HuH-7 (cell line): ENCODE results near the gene CMC4.

ENCODE experiments used
- DNase-seq: peaks from one replicate; pipeline ENCODE4 v3.0.0; 2011; ENCODE audit warnings: low spot score

CMC4 gene, protein sequence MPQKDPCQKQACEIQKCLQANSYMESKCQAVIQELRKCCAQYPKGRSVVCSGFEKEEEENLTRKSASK

DNA sequence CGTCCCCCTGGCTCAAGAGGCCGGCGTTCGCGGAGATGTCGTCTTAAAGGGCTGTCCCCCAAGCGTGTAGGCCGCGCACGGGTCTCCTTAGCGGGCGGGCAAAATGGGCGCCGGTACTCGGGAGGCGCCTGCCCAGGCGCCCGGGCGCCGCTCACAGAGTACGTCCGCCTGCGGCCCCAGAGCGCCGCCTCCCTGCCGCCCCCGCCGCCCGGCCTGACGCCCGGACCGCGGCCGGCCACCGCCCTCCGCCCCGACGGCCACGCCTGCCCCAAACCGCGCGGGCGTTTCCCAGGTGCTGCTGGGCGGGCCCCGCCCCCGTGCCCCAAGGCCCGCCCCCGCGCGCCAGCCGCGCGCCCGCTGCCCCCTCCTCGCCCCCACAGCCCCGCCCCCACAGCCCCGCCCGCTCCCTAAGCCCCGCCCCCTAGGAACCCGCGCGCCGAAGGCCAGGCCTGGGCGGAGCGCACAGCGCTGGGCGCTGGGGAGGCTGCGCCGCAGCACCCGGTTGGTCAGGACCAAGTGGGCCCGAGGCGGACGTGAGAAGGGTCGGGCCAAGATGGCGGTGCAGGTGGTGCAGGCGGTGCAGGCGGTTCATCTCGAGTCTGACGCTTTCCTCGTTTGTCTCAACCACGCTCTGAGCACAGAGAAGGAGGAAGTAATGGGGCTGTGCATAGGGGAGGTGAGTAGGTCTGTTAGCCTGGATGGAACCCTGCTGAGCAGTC, at the start of gene CMC4, which contains the start of the genes BRCC3 and MTCP1:
Gene CMC4 (minus strand): TSS at position 162 of the 719 bp plus-strand sequence. CDS start 7,113 bp downstream, outside the sequence.
Gene BRCC3 (plus strand): TSS at position 534 of the 719 bp plus-strand sequence. CDS start 20 bp downstream, at position 554.
Gene MTCP1 (minus strand): TSS at position 162 of the 719 bp plus-strand sequence. CDS start 5,126 bp downstream, outside the sequence.
- peak; percentile 77 for DNase-seq

- DNase-seq: no peak
Measured at GRCh38 chrX:155115174-155115819, 44.4 kb upstream of the CMC4 start.

GRCh38 chrX:155113097-155113496, 42.2 kb upstream of the CMC4 start:
- no peak for DNase-seq

GRCh38 chrX:155112171-155112570, 41.2 kb upstream of the CMC4 start:
- DNase-seq: no peak

- no peak for DNase-seq
Measured at GRCh38 chrX:155108427-155108826, 37.5 kb upstream of the CMC4 start.

- no peak for DNase-seq
Measured at GRCh38 chrX:155105919-155106318, 35.0 kb upstream of the CMC4 start.

DNA sequence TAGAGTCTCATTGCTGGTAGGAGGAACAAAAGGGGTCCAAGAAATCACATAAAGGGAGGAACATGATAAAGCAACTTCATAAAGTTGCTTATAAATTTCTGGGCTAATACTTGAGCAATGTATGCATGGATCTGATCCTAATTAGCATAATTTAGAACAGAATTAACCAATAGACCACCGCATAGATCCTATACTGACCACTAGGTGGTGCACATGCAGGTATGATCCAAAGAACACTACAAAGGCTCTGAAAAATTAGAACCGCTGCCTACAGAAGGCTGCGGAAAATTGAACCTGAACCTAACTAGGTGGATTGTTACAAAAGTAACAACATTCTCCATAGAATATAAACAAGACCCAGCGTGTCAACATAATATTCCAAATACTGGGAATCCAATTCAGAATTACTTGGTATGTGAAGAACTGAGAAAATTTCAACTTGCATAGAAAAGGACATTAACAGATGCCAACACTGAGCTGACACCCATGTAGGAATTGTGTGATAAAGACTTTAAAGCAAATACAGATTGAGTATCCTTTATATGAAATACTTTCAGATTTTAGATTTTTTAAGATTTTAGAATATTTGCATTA, 23.6 kb upstream of the CMC4 start:
- DNase-seq: peak; percentile 8

DNA sequence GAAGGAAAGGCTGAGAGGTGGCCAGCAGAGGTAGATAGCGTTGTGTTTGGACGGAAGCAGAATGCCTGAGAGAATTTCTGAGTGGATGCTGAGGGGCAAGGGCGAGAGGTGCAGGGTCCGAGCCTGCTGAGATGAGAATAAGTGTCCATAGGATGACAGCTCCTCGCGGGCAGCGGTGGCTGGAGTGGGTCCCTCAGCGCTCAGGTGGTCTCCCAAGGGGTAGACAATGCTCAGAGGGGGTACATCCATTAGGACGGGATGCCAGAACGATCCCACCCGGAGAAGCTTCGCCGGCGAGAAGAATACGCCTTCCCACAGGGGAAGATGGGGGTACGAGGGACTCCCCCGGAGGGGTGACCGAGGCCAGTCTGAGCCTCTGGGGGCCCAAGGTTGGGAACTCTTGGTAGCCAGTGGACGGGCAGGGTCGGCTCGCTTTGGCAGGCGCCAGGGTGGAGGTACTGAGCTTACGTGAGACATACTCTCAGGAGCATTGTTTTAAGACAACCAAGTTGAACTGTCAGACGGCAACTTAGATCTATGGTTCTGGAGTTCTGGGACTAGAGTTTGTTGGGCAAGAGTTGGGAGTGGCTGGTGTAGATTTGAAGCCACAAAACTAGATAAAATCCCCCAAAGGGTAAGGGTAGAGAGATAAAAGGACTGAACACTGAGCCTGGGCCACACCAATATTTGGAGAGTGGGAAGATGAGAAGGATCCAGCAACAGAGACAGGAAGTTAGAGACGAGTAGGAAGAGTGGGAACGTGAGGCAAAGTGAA, 16.2 kb upstream of the CMC4 start:
- DNase-seq: no peak

GRCh38 chrX:155086202-155086840, 15.4 kb upstream of the CMC4 start:
- no peak for DNase-seq

GRCh38 chrX:155071694-155072280, 851 bp upstream of the CMC4 start:
- no peak for DNase-seq

DNA sequence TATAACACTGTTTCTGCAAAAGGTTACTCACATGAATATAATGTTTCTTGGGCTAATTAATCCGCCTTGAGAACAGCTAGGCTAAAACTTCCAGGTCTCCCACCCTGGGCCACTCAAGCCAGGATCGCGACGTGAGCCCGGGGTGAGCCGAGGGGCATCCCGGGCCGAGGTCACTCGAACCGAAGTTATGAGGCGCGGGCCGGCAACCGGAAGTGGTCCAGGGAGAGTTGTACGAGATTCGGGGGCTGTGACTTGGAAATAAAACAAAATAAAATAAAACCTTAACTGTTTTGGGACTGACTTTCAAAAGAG, 317 bp downstream of the CMC4 start:
- DNase-seq: no peak

GRCh38 chrX:155070038-155070437, 898 bp downstream of the CMC4 start:
- DNase-seq: no peak

DNA sequence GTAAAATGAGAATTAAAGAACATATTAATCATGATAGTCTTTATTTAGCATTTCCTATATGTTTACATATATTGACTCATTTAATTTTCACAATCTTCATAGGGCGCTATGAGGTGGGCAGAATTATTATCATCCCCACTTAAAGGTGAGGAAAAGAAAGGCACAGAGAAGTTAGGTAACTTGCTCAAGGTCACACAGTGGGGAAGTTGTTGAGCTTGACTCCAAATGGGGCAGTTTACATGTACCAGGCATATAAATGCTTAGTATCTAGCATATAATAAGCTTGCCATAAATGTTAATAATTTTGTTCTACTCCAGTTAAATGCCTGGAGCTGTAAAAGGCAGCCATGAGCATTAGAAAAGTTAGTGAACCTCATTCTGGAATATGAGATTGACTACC, 1.5 kb downstream of the CMC4 start:
- DNase-seq: no peak

- no peak for DNase-seq
Measured at GRCh38 chrX:155068165-155068564, 2.8 kb downstream of the CMC4 start.

DNA sequence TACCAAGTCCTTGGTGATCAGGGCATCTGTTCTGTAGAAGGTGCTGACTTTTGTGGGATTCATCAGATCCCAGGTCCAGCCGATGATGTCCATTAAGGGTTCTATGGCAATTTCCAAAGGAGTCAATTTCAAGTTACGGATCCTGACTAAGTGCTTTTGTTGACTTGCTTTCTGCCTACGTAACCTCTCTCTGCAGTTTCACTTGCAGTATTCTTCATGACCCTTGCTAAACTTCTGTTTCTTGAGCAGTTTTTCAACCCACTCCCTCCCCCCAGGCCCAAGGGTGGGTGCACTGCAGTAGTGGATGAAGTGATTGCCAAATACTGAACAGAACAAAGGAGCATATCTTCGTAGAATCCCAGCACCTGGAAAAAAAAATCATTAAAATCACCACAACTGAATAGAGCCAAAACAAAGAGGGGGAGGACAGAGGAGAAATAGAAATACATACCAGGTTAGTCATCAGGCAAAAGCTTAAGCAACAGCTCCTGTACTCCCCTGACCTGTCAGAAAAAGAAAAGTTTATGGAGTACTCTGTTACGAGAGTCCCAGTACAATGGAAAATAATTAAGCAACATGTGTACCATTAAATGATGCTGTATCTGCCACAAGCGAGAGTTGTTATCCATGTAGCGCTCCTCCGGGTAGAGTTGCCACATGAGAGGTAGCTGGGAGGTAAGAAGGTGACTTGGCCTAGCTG, 5.8 kb downstream of the CMC4 start:
- no peak for DNase-seq

GRCh38 chrX:155061760-155062159, 9.2 kb downstream of the CMC4 start:
- no peak for DNase-seq

DNA sequence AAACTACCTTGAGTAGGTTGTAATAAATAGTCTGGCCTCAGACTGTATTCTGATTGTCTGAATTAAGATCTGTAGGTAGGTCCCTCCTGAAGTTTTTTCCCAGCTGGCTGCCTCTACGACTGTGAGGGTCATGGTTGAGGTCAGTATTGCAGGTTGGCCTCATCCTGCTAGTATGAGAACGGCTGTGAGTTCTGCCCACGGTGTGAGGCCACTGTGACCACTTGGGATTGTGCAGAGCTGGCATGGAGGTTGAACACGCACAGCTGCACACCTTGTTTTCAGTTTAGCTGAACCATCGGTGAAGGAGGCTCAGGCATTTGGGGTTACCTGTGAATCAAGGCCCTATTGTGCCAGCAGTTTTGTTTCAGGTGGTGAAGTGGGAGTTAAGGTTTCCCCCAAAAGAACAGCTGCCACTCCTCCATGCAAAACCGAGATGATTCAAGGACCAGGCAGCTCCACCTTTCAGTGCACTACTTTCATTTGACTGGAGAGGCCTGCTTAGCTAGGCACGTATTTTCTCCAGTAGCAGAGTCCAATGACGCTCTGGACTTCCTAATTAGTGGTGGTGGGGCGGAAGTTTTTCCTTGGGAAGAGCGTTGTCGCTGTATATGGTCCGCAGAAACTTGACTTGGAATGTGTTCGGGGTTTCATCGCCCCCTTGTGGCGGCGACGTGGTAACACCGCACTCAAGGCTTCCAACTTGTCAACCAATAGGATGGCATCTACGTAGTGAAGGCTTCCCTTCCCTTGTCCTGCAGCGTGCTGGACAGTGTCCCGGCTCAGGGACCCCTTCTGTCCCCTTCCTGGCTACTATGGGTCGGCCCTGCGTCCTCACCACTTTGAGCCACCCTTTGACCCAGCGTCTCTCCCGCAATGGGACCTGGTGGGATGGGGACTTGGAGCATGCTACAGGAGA, 13.8 kb downstream of the CMC4 start:
- peak; percentile 37 for DNase-seq

- DNase-seq: no peak
Measured at GRCh38 chrX:155056471-155056870, 14.5 kb downstream of the CMC4 start.

DNA sequence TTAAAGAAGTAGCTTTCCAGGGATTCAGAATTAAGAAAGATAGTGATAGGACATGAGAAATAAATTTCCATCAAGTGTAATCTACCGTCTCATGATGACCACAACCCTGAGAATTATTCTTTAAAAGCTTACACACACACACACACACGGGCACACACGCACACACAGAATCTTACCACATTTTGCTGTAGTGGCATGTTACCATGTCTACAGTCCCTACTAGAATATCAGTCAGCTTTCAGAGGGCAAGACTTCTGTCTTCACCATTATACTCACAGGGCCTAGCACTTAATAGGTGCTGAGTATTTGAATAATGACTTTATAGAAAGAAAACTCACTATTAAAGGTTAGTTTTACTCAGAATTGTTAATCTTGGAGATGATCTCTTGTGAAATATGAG, 15.4 kb downstream of the CMC4 start:
- no peak for DNase-seq

- no peak for DNase-seq
Measured at GRCh38 chrX:155054255-155054654, 16.7 kb downstream of the CMC4 start.
